Neural crest cell (in vitro differentiated cells): ENCODE results near the gene TRAPPC2B. TPM values are rescaled to one million over a fixed set of nuclear protein-coding genes. Genes with fewer than 3 reads are reported as not detected.

Source experiments
- DNase-seq: peaks from one replicate; pipeline ENCODE4 v3.0.0; 2021; ENCODE audit warnings: low read depth, mixed read lengths, low spot score
- H3K27ac Mint-ChIP-seq: one replicate; pipeline ENCODE4 v1.8.0; 2021; ENCODE audit warnings: mild to moderate bottlenecking, mixed read lengths; ENCODE audit not compliant: unreplicated experiment
- H3K27me3 Mint-ChIP-seq: 2 replicates; pipeline ENCODE4 v1.8.0; 2021; ENCODE audit warnings: low read depth, mild to moderate bottlenecking, mixed read lengths
- H3K36me3 Mint-ChIP-seq: 2 replicates; pipeline ENCODE4 v1.8.0; 2021; ENCODE audit warnings: low read depth, mild to moderate bottlenecking, mixed read lengths
- H3K4me1 Mint-ChIP-seq: 2 replicates; pipeline ENCODE4 v1.8.0; 2021; ENCODE audit warnings: mixed read lengths
- H3K4me3 Mint-ChIP-seq: one replicate; pipeline ENCODE4 v1.8.0; 2021; ENCODE audit warnings: mild to moderate bottlenecking, mixed read lengths
- H3K9me3 Mint-ChIP-seq: 2 replicates; pipeline ENCODE4 v1.8.0; 2021; ENCODE audit warnings: mixed read lengths
- CTCF ChIP-seq: fragments of 200-600 bp; sonication (generic); conservative IDR thresholded peaks from 2 replicates; pipeline ENCODE4 v1.5.0; 2021; ENCODE audit warnings: antibody characterized with exemption, mild to moderate bottlenecking
- total RNA-seq: library from RNA; stranded (reverse); gene quantifications from 2 replicates; pipeline ENCODE4 v1.2.1, GENCODE V29; 2021

The TRAPPC2B gene
- total RNA-seq, 1 donor from 2014 or later, result 10.3 TPM

- Mint-ChIP-seq H3K27ac (peak overlapping the region; percentile 98), H3K36me3 (peaks cover 3% of the 10 kb centered on the region), H3K27me3 (peaks cover 22% of the 10 kb centered on the region), H3K9me3 (no peaks in the 10 kb centered on the region), H3K4me1 (peaks cover 29% of the 10 kb centered on the region), H3K4me3 (peak overlapping the region; percentile 96)
- no peak for TF ChIP-seq CTCF
- DNase-seq, result no peak
Observed at GRCh38 chr19:57321116-57321515, 42.2 kb upstream of the TRAPPC2B start.

DNA sequence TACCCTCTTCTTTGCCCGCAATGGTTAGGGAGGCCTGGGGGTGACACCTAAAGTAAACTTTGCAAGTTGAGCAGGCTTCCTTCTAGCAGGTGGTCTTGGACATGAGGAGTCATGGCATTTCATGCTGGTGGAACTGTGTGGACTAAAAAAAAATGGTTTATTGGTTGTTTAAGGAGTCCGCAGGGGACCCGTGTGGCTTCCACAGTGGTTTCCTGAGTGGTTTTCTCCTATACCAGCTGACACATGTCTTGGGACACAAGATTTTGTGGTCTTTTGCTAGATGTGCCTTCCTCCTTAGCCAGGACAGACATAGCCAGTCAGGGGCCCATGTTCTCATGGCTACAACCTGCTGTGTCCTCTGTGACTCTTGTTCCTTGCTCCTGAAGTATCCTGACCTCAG is 41.6 kb upstream of the TRAPPC2B start:
- no peak overlapping the region for H3K27ac Mint-ChIP-seq
- DNase-seq, result no peak
- no peak for TF ChIP-seq CTCF
- H3K4me1 Mint-ChIP-seq, result peaks cover 29% of the 10 kb centered on the region
- H3K36me3 Mint-ChIP-seq, result peaks cover 6% of the 10 kb centered on the region
- H3K9me3 Mint-ChIP-seq, result no peaks in the 10 kb centered on the region
- H3K4me3 Mint-ChIP-seq, result peak overlapping the region; percentile 96
- H3K27me3 Mint-ChIP-seq, result peaks cover 15% of the 10 kb centered on the region

DNA sequence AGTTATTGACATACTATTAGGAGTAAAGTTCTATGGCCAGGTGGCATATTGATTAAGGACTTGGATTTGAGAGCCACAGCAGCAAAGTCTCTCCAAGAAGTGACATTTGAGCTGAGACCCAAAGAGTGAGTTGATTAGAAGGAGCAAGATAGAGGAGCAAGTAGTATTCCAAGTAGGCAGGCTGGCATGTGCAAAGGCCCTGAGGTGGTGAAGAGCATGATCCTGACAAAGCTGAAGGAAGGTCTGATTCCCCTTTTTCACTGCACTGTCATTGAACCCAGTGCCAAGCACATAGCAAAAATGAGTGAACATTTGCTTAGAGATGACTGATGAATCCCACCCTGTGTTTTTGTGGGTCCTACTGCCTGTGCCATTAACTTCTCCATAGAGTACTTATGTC is 38.4 kb upstream of the TRAPPC2B start:
- Mint-ChIP-seq H3K27me3 (no peaks in the 10 kb centered on the region), H3K9me3 (no peaks in the 10 kb centered on the region), H3K4me1 (peaks cover 24% of the 10 kb centered on the region), H3K27ac (no peak overlapping the region), H3K36me3 (peaks cover 24% of the 10 kb centered on the region), H3K4me3 (no peak overlapping the region)
- TF ChIP-seq CTCF, result no peak
- no peak for DNase-seq

DNA sequence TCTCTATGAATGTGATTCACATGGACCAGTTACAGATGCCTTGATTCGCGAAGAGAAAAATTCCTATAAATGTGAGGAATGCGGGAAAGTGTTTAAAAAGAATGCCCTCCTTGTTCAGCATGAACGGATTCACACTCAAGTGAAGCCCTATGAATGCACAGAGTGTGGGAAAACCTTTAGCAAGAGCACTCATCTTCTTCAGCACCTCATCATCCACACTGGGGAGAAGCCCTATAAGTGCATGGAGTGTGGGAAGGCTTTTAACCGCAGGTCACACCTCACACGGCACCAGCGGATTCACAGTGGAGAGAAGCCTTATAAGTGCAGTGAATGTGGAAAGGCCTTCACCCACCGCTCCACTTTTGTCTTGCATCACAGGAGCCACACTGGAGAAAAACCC is 35.4 kb upstream of the TRAPPC2B start:
- H3K27me3 Mint-ChIP-seq, result no peaks in the 10 kb centered on the region
- no peak for TF ChIP-seq CTCF
- H3K4me1 Mint-ChIP-seq, result no peaks in the 10 kb centered on the region
- no peak overlapping the region for H3K27ac Mint-ChIP-seq
- DNase-seq, result no peak
- H3K9me3 Mint-ChIP-seq, result no peaks in the 10 kb centered on the region
- no peak overlapping the region for H3K4me3 Mint-ChIP-seq
- peaks cover 26% of the 10 kb centered on the region for H3K36me3 Mint-ChIP-seq

DNA sequence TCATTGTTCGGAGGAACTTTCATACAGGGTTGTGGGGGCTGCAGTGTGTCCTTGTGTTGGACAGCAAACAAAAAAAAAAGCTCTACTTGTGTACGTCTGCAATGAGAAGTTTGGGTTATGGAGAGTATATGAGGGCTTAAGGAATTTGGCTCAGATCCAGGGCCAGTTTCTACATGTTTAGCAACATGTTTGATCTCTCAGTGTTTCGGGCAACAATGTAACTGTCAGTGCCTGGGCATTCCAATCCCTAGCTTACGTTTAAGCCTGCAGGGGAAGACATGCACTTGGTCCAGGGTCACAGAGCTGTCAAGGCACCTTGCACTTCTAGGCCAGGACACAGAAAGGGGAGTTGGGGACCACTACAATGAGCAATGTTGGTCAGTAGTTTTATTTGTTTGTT is 29.2 kb upstream of the TRAPPC2B start:
- TF ChIP-seq CTCF, result no peak
- peaks cover 3% of the 10 kb centered on the region for H3K27me3 Mint-ChIP-seq
- H3K4me3 Mint-ChIP-seq, result no peak overlapping the region
- H3K36me3 Mint-ChIP-seq, result peaks cover 3% of the 10 kb centered on the region
- no peaks in the 10 kb centered on the region for H3K4me1 Mint-ChIP-seq
- H3K9me3 Mint-ChIP-seq, result no peaks in the 10 kb centered on the region
- peak overlapping the region; percentile 21 for H3K27ac Mint-ChIP-seq
- DNase-seq, result no peak

DNA sequence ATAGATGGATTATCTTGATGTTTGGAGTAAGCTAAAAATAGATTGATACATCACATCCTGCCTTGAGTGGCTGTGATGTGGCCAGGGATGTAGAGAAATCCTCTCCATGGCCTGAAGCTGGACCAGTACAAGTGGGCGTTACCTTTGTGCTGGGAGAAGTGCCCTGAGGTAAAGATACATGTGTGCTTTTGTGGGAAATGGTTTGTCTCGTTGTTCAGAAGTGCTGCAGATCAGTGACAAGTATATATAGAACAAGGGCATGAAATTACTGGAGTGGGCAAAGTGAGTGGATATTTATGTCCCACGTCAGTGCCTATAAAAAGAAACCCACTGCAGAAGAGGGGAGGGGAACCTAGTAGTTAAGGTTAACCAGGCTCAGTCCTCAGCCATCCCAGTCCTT is 24.5 kb upstream of the TRAPPC2B start:
- H3K27ac Mint-ChIP-seq, result no peak overlapping the region
- H3K36me3 Mint-ChIP-seq, result no peaks in the 10 kb centered on the region
- peaks cover 44% of the 10 kb centered on the region for H3K27me3 Mint-ChIP-seq
- no peak overlapping the region for H3K4me3 Mint-ChIP-seq
- no peaks in the 10 kb centered on the region for H3K9me3 Mint-ChIP-seq
- DNase-seq, result no peak
- H3K4me1 Mint-ChIP-seq, result no peaks in the 10 kb centered on the region
- TF ChIP-seq CTCF, result no peak
